HG03108 (cell line): ENCODE results near the gene AOPEP.

Experiments
- ATAC-seq: cut with Tn5 transposase; IDR thresholded peaks from one replicate; pipeline ENCODE4 v1.9.1; 2021; ENCODE audit warnings: moderate library complexity; ENCODE audit not compliant: unreplicated experiment

AOPEP gene

GRCh38 chr9:94887721-94888120, 161.2 kb downstream of the AOPEP start:
- no peak for ATAC-seq

DNA sequence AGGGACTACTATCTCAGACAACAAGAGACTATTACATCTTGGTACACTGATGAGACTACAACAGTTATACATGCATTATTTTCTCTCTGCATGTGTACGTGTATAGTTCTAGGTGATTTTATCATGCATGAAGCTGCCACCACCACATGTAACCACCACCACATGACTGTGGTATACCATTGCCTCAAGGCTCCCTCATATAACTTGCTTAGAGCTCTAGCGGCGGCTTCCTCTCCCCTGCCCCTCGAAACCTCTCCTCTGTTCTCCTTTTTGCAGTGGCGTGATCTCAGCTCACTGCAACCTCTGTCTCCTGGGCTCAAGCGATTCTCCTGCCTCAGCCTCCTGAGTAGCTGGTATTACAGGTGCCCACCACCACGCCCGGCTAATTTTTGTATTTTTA, 162.3 kb downstream of the AOPEP start:
- ATAC-seq = no peak

DNA sequence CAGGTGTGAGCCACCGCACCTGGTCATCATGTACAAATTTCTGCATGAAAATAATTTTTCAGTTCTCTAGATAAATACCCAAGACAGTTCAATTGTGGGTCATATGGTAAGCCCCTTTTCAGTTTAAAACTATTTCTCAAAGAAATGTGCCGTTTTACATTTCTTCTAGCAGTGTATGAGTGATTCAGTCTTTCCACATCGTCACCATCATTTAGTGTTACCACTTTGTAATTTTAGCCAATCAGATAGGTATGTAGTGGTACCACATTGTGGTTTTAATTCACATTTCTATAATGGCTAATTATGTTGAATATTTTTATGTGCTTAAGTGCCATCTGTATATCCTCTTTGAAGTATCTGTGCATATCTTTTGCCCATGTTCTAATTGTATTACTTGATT, 163.1 kb downstream of the AOPEP start:
- ATAC-seq = no peak

GRCh38 chr9:94891183-94891582, 164.7 kb downstream of the AOPEP start:
- no peak for ATAC-seq

DNA sequence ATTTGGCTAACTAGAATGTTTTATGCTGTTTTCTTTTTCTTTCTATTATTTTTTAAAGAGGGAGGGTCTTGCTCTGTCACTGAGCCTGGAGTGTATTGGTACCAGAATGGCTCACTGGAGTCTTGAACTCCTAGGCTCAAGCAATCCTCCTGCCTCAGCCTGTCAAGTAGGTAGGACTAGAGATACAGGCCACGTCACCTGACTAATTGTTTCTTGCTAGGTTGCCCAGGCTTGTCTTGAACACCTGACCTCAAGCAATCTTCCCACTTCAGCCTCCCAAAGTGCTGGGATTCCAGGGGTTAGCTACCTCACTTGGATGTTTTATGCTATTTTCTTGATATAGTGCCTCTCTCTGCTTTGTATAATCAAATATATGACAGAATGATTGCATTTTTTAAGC, 166.2 kb downstream of the AOPEP start:
- no peak for ATAC-seq

DNA sequence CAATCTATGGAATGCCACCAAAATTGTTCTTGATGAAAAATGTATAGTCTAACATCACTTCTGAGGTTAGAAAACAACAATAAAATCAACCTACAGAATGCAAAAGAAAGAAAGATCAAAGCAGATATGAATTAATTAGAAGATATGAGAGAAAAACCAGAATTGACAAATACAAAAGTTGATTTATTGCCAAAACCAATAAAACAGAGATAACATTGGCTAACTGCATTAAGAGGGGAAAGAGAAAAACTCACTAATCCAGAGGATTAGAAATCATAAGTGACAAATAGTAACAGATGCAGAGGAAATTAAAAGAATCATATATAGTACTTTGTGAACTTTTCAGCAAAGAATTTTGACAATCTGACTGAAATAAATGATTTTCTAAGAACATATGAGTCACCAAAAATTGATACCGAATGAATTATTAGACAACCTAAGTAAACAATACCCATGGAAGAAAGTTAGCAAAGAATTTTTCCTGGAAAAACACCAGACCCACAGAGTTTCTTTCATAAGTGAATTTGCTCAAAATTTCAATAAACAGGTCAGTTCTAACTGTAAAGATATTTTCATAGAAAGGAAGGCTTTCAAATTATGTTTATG, 167.7 kb downstream of the AOPEP start:
- ATAC-seq = no peak

DNA sequence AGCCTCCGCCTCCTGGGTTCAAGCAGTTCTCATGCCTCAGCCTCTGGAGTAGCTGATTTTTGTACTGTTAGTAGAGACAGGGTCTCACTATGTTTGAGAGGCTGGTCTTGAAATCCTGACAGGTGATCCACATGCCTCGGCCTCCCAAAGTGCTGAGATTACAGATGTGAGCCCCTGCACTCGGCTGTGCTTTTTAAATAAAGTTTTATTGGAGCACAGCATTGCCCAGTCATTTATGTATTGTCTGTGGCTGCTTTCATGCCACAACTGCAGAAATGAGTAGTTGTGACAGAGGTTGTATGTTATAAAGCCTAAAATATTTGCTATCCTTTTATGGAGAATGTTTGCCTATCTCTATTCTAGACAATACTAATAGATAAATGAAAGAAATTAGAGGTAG, 169.2 kb downstream of the AOPEP start:
- ATAC-seq = no peak

- ATAC-seq = no peak
These were observed 170.0 kb downstream of the AOPEP start for GRCh38 chr9:94896512-94896911.

DNA sequence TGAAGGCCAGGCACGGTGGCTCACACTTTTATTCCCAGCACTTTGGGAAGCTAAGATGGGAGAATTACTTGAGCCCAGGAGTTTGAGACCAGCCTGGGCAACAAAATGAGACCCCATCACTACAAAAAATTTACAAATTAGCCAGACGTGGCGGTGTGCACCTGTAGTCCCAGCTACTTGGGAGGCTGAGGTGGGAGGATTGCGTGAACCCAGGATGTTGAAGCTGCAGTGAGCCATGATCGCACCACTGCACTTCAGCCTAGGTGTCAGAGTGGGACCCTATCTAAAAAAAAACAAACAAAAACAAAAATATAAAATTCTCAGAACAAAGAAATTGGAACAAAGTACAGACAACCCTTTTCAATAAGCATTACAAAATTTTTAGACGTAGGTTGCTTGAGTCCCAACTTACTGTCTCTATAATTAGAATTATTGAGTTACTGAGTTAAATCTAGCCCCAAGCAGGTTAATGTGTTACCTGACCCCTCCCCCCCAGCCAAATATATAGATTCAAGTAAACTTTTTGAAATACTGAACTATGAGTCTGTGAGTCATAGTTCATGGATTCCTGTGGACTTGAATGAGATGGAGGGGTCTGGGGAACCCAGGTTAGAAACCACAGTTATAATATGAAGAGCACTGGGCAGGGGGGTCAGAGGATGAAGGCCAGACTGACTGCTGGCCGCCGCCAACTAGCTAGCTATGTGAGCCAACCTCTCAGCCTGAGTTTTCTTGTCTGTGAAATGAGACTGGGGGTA, 173.1 kb downstream of the AOPEP start:
- no peak for ATAC-seq

GRCh38 chr9:94900222-94901018, 173.9 kb downstream of the AOPEP start:
- ATAC-seq = no peak

GRCh38 chr9:94901019-94901363, 174.5 kb downstream of the AOPEP start:
- no peak for ATAC-seq

DNA sequence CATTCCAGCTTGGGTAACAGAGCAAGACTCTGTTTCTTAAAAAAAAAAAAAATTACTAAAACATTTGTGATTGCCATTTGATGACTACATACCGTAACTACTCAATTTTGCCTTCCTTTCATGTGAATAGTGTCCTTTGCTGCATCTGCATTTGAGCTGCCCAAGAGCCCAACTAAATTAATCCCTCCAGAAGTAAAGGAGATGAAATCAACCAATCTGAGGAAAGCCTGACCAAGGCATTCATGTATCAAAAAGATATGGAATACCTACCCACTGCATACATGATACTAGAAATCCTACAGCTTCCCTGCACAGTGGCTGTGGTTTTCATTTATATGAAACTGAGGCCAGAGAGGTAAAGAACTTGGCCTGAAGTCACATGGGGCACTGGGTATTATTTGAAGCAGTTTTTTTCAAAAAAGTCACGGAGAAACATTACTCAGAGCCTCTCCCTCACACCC, 177.5 kb downstream of the AOPEP start:
- ATAC-seq = no peak

GRCh38 chr9:94904806-94905205, 178.3 kb downstream of the AOPEP start:
- ATAC-seq = no peak

- ATAC-seq = no peak
These were observed 179.1 kb downstream of the AOPEP start for GRCh38 chr9:94905606-94906005.

DNA sequence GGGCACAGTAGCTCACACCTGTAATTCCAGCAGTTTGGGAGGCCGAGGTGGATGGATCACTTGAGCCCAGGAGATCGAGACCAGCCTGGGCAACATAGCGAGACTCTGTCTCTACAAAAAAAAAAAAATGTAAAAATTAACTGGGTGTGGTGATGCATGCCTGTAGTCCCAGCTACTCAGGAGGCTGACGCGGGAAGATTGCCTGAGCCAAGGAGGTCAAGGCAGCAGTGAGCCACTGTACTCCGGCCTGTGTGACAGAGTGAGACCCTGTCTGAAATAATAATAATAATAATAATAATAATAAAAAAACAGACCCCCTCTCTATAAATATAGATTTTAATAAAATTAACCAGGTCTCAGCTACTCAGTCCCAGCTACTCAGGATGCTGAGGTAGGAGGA, 179.7 kb downstream of the AOPEP start:
- ATAC-seq = no peak

DNA sequence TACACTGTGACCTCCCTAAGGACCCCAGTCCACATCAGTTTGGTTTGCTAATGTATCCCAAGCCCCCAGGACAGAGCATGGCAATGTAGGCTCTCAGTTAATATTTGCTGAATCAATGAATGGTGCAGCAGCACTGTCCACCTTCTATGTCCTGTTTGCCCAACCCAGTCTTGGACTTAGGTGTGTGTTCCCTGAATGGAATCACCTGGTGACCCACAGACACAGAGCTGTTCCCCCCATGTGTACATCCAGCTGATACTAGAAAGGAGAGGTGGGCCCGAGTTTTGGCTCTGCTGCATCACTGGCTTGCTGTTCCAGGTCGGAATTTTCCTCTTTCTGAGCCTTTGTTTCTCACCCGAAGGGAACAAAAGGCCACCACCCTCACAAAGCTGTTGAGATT, 180.2 kb downstream of the AOPEP start:
- ATAC-seq = no peak

- ATAC-seq = no peak
These were observed 180.9 kb downstream of the AOPEP start for GRCh38 chr9:94907264-94907936.

- ATAC-seq = no peak
These were observed 181.6 kb downstream of the AOPEP start for GRCh38 chr9:94908011-94908563.

DNA sequence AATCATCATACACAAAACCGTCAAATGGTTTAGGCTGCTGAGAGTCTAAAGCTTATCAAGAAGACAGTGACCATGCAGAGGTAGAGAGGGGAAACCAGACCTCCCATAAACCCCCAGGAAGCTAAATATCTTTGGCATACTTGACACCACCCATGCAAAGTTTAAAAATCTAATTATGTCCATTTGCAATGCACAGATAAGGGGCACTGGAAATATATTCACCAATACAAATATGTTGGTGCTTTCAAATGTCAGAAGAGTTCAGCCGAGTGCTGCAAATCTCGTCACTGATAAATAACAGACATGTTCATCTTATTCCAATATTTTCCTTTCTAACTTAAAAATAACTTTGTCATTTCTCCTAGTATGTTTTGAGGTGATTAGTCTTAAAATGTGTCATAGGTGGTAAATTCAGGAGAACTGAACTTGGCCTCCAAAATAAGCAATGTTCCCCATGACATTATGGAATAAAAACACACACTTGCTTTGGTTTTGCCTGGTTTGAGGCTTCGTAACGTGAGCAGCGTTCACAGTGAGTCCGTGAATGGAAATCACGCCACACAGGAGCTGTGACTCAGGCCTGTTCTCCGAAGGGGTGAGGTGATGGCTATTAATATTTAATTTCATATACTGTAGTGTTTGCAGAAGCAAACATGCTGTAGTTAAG, 182.2 kb downstream of the AOPEP start:
- no peak for ATAC-seq

DNA sequence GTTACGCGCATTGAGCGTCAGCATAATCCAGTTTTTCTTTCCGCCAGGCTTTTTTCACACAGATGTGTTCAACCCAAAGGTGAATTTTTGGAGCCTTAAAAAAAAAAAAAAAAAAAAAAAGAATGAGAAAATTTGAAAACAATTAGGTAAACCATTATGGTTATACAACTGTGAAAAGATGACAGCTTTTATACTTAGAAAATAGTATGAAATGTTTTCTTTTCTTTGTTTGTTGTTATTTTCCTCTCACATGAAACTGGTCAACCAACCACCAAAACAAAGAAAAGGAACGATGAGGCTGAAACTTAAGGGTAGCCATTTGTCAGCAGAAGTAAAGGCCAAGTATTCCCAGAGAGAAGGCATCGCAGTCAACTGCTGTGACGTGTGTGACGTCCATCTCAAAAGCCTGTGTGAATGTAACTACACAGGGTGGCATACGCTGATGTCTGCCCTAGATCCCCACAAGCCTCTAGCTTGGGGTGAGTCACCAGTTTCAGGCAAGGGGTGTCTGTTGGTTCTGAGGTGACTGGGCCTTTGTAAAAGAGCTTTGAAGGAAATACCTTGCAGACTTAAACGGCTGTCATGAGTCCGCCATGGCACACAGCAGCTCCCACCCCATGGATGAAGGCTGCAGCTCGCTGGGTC, 182.9 kb downstream of the AOPEP start:
- no peak for ATAC-seq
